Testis (tissue), 2 donors: ENCODE data around the gene HFE.
"Not testable (repeated sequence)": the region's sequence is repeated elsewhere in the genome, so short reads cannot be mapped to it uniquely, and the experiment has no call there.

Experiments used
- POLR2A ChIP-seq: fragments of 450-650 bp; IDR thresholded peaks from one replicate; pipeline ENCODE4 v1.6.1; 2017; ENCODE audit warnings: antibody characterized with exemption, mild to moderate bottlenecking, moderate library complexity
- TF ChIP-seq, protein P1 (sequence below), 3 experiments: fragments of 450-650 bp in 2 of 3; fragments of 200-600 bp in 1 of 3; sonication (generic) in 1 of 3; IDR thresholded peaks; one replicate each; pipeline ENCODE4 v1.5.1; 2016 to 2019; ENCODE audit warnings: antibody characterized with exemption in 3 of 3, mild to moderate bottlenecking in 2 of 3, moderate library complexity in 1 of 3

DNA sequence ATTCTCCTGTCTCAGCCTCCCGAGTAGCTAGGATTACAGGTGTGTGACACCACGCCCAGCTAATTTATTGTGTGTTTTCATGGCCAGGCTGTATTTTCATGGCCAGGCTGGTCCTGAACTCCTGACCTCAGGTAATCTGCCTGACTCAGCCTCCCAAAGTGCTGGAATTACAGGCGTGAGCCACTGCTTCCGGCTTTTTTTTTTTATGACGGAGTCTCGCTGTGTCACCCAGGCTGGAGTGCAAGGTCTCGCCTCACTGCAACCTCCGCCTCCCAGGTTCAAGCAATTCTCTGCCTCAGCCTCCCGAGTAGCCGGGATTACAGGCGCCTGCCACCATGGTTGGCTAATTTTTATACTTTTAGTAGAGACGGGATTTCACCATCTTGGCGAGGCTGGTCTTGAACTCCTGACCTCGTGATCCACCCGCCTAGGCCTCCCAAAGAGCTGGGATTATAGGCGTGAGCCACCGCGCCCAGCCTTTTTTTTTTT is 34.4 kb upstream of the HFE start:
- TF ChIP-seq, protein P1, sequence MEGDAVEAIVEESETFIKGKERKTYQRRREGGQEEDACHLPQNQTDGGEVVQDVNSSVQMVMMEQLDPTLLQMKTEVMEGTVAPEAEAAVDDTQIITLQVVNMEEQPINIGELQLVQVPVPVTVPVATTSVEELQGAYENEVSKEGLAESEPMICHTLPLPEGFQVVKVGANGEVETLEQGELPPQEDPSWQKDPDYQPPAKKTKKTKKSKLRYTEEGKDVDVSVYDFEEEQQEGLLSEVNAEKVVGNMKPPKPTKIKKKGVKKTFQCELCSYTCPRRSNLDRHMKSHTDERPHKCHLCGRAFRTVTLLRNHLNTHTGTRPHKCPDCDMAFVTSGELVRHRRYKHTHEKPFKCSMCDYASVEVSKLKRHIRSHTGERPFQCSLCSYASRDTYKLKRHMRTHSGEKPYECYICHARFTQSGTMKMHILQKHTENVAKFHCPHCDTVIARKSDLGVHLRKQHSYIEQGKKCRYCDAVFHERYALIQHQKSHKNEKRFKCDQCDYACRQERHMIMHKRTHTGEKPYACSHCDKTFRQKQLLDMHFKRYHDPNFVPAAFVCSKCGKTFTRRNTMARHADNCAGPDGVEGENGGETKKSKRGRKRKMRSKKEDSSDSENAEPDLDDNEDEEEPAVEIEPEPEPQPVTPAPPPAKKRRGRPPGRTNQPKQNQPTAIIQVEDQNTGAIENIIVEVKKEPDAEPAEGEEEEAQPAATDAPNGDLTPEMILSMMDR (IDR thresholded peaks at IDR 0.05) = not testable (repeated sequence)
- not testable (repeated sequence) for TF ChIP-seq POLR2A
